Measurements from ENCODE around the gene ZNF777.

ZNF777 gene

GRCh38 chr7:149427096-149427680, 33.7 kb downstream of the ZNF777 start:
- H3K27ac ChIP-seq = no peak overlapping the region
- TF ChIP-seq, protein P1, sequence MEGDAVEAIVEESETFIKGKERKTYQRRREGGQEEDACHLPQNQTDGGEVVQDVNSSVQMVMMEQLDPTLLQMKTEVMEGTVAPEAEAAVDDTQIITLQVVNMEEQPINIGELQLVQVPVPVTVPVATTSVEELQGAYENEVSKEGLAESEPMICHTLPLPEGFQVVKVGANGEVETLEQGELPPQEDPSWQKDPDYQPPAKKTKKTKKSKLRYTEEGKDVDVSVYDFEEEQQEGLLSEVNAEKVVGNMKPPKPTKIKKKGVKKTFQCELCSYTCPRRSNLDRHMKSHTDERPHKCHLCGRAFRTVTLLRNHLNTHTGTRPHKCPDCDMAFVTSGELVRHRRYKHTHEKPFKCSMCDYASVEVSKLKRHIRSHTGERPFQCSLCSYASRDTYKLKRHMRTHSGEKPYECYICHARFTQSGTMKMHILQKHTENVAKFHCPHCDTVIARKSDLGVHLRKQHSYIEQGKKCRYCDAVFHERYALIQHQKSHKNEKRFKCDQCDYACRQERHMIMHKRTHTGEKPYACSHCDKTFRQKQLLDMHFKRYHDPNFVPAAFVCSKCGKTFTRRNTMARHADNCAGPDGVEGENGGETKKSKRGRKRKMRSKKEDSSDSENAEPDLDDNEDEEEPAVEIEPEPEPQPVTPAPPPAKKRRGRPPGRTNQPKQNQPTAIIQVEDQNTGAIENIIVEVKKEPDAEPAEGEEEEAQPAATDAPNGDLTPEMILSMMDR (IDR thresholded peaks at IDR 0.05) = no peak
- DNase-seq (ENCODE audit: low spot score) = no peak
- H3K4me3 ChIP-seq = no peak overlapping the region

DNA sequence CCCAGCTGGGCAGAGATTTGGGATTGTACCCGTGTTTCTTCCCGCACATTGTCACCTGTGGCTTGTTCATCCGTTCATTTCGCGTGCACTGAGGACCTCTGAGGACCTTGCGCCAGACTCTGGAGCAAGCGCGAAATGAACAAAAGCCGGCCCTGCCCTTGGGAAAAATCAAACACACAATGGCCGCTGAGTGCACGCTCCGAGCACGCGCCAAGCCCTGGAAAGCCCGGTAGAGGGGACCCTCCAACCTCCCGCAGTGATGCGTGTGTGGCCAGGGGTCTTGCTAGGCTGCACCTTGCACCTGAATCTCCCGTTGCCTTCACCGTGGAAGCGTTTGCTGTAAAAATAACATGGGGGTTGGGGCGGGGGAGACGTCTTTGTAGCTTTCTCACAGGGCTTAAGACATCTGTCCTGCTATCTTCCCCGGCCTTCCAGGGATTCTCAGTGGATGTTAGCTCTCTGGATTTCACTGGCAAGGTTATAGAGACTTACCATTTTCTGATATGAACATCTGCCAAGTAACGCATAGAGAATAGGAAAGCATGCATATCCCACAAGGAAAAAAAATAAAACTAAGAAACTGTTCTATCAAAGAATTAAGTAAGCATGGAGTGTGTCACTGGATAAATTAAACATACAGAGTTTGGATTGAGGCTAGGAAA, 37.3 kb downstream of the ZNF777 start:
- TF ChIP-seq, protein P1 (IDR thresholded peaks at IDR 0.05) = no peak
- H3K27ac ChIP-seq = no peak overlapping the region
- no peak for DNase-seq (ENCODE audit: low spot score)
- peak overlapping the region; percentile 66 for H3K4me3 ChIP-seq

GRCh38 chr7:149422914-149423301, 38.0 kb downstream of the ZNF777 start:
- Histone ChIP-seq H3K27ac (peak overlapping the region in 1 of 2 donors; percentile 13), H3K4me3 (peak overlapping the region; percentile 66)
- TF ChIP-seq, protein P1 (IDR thresholded peaks at IDR 0.05) = no peak
- no peak for DNase-seq (ENCODE audit: low spot score)

DNA sequence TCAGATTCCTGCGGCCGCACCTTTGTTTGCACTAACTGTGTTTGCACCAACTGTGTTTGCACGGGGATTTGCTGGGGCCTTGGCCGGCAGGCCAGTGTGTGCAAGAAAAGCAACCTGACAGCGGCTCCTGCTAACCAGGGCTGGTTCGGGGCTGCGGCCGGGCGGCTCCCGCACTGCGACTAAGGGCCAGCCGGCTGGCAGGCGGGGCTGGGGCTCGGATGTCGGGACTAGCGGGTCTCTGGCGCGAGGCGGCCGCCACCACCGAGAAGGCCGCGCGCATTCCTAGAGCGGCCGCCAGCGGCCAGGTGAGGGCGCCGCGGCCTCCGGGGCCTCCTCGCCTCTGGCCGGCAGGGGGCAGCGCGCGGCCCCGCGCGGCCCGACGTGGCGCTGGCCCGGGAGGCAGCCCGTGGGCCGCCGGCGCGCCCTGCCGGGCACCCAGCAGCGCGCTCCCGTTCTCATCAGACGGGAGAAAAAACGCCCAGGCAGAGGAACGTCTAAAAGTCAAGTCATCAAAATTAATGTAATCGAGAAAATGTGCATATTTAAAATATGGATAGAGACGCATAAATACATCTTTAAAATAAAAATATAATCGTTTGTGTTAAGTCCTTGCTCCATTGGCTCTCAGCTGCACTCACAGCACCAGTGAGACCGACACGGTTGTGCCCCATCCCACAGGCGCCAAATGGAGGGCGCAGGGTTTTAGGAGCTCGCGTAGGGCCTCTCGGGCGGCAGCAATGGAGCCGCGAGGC, 38.5 kb downstream of the ZNF777 start:
- peak overlapping the region in 1 of 2 donors; percentile 13 for H3K27ac ChIP-seq
- no peak for DNase-seq (ENCODE audit: low spot score)
- TF ChIP-seq, protein P1 (IDR thresholded peaks at IDR 0.05) = no peak
- H3K4me3 ChIP-seq = peak overlapping the region; percentile 66

DNA sequence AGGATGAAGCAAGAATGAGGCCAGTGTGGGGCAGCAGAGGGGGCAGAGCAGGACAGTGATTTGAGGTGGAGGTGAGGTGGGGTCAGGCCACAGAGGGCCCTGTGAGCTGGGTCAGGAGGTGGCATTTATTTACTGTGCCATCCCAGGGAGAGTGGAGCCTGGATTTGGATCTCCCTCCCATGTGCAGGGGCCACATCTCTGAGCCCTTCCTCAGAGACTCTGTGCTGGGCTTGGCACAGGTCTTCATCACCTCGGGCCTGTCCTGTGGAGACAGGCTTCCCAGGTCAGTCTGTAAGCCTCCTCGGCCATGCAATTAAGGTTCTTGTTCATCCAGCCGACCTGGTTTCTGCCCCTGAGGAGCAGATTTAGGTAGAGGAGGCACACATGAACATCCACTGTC, 40.9 kb downstream of the ZNF777 start:
- no peak for DNase-seq (ENCODE audit: low spot score)
- TF ChIP-seq, protein P1 (IDR thresholded peaks at IDR 0.05) = no peak
- Histone ChIP-seq H3K27ac (no peak overlapping the region), H3K4me3 (no peak overlapping the region)

DNA sequence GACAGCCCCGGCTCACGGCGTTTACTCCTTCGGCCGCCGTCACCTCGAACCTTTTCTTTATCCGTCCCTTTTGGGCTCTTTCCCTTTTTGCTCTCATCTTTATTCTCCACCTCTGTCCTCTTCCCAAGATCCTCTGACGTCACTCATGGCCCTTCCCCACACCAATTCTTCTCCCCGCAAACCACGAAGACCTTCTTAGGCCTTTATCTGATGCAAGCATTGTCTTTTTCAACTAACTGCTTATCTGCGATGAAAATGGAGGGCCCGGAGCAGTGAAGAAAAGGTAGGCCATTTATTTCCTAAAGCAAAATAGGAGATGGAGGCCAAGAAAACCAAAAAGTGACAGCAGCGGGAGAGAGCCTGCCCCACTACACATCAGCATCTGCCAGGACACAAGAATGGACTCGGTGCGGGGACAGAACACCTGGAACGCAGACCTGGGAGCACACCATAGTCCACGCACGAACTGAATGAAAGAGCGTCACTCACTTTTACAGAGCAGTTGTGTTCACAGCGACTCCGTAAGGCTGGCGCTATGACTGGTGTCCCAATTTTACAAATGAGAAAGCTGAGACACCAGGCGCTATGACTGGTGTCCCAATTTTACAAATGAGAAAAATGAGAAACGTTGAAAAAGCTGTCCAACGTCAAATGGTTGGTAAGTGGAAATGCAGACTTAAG, 45.3 kb downstream of the ZNF777 start:
- DNase-seq (ENCODE audit: low spot score) = no peak
- Histone ChIP-seq H3K4me3 (peak overlapping the region; percentile 62), H3K27ac (peak overlapping the region in 1 of 2 donors; percentile 54)
- TF ChIP-seq, protein P1 (IDR thresholded peaks at IDR 0.05) = no peak

All from coronary artery (tissue), 2 donors.